ENCODE data around the gene ITGA5.
A peak's percentile ranks its signal among the peaks of the same experiment; 100 is the strongest.

ITGA5 gene

DNA sequence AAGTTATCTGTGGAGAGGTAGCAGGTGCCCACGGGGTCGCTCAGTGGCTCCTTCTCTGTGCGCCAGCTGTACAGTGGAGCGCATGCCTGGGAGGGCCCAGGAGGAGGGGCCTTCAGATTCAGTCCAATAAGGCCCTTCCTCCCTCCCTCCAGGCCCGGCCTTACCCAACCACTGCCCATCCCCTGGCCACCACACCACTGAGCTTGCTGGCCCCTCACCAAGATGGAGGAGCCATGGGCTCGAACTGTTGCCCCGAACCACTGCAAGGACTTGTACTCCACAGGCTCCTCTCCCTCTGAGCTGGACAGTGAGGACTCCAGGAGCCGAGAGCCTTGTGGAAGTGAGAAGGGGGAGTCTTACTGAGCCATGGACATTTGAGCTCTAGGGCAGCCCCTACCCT is 9.8 kb downstream of the ITGA5 start:
- DNase-seq = no peak

GRCh38 chr12:54407183-54407905 is 11.7 kb downstream of the ITGA5 start:
- no peak for DNase-seq

GRCh38 chr12:54405573-54405972 is 13.5 kb downstream of the ITGA5 start:
- no peak for DNase-seq

DNA sequence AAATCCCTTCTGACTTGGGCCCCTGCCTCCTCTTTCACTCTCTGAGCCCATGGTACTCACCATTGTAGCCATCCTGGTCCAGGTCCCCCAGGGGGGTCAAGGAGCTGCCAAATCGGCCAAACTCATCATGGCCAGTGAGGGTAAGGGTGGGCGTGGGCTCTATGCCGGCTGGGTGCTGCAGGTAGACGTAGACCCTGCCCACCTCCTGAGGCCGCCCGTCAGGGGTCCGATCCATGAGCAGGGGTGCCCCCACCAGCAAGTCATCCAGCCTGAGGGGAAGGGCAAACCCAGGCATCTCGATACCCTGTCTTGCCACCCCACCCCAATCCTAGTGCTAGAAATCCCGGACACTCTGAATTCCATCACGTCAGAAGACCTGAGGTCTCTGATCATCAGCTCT is 14.0 kb downstream of the ITGA5 start:
- no peak for DNase-seq

DNA sequence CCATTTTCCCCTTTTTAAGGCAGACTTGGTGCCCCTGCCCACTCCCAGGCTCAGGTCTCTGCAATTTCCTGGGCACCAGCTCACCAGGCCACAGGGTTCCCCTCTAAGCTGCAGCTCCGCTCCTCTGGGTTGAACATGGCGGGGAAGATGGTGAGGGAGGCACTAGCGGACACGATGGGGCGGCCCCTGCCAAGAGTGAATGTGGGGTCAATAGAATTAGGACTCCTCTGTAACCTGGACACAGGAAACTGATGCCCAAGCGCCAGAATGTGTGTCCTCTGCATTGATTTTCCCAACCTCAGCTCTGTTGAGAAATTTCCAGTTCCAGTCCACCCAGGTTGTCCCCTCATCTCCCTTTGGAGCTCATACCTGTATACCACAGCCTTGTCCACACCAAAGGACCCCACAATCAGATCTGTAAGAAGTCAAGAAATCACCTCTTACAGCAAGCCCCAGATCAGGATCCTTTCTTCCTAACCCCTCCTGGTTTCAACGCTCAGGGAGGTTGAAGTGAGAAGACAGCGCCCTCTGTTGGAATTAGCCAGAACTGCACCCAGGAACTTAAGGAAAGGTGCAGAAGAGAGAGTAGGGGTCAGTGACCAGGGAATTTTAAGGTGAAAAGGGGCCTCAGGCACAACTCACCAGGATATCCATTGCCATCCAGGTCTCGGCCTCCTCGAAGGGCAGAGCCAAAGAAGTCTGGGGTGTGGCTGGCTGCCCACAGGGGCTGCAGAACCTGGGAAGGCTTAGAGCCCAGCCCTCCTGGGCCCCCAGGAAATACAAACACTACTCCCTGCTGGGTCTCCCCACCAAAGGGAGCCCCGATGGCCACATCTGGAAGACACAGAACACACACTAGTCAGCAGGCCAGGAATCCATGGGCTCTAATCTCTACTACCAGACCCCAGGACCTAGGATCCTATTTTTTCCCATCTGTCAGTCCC is 14.7 kb downstream of the ITGA5 start:
- DNase-seq = peak; percentile 77

- DNase-seq = no peak
Observed at GRCh38 chr12:54401119-54401518, 17.9 kb downstream of the ITGA5 start.

GRCh38 chr12:54398995-54399793 is 19.9 kb downstream of the ITGA5 start:
- DNase-seq = peak; percentile 82

- no peak for DNase-seq
Observed at GRCh38 chr12:54398218-54398617, 20.8 kb downstream of the ITGA5 start.

GRCh38 chr12:54397157-54397556 is 21.9 kb downstream of the ITGA5 start:
- no peak for DNase-seq

DNA sequence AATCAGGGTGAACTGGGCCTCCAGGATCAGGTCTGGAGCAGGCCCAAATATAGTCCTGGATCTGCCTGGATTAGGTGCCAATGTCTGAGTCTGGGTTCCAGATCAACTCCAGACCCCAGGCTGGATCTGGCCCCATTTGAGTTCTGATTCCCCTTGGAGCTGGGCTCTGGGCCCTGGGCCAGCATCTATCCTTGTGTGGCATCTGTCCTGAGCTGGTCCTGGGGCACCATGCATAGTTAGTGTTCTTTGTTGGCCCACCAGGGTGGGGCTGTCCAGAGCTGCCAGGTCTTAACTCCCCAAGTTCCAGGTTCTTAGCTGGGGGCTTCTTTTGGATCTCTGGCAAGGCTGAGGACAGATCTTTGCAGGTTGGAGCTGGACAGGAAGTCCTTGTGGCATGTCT is 23.5 kb downstream of the ITGA5 start:
- DNase-seq = no peak

DNA sequence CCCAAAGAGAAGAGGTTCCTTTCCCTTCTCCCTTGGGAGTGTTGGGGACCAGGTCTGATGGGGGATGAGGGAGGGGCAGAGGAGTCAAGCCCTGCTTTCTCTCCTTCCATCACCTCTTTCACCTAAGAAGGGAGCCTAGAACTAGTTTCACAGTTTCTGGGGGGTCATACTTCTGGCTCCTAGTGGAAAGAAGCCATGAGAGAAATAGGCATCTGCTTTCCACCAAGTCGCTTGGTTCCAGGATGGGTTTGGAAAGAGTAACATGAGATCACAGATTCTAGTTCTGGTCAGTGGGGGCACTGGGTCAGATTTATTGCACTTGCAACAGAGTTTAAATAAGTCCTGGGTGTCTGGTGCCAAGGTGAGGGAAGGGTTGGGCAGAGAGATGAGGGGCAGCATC is 24.1 kb downstream of the ITGA5 start:
- no peak for DNase-seq

DNA sequence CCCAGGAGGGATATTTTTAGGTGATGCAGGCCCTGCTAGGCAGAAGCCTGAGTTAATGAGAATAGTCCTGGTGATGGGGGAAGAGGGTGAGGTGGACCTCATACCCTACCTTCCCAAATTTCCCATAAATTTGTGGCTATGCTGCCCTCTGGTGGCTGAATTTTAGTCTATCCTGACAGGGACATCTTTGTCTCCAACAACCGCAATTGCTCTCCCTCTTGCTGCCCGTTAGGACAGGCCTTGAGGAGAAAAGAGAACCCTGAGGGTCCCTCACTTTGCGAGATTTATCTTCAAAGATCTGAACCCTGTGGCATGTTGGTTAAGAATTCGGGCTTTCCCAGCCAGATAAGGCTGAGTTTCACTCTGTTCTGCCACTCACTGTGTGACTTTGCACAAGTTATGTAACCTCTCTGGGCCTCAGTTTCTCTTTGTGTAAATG is 24.8 kb downstream of the ITGA5 start:
- peak; percentile 85 for DNase-seq

DNA sequence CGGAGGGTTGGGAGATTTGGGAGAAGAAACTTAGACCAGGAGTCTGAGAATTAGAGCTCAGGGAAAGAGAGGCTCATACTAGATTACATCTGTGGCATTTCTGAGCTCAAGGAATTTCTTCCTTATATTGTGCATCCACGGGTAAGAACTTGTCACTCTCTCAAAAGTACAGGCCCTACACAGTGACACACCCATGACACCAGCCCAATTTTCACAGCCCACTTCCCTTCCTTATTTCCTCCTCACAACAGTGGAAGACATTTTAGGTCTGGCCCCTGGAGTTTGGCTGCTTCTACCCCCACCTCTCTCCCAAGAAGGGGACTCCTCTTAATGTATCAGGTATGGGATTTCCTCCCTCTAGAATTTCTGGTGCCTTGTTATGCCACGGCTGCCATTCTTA is 25.3 kb downstream of the ITGA5 start:
- no peak for DNase-seq

DNA sequence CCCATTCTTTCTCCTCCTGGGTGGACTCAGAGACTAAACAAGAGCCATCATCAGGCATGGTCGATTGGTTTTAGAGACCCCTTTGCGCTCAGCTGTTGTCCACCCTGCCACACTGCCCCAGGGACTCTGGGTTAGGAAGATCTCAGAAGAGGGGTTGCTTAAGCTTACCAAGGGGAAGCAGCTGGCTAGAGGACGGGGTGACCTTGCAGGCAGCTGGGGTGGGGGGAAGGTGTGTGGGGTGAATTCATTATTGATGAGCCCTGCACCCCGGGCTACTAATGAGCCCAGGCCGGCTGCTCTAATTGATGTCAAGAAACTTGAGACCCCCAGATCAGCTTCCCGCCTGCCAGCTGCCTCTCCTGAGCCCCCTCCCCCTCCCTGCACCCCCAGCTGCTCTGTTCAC is 25.9 kb downstream of the ITGA5 start:
- DNase-seq = no peak

- DNase-seq = no peak
Observed at GRCh38 chr12:54392485-54393206, 26.4 kb downstream of the ITGA5 start.

DNA sequence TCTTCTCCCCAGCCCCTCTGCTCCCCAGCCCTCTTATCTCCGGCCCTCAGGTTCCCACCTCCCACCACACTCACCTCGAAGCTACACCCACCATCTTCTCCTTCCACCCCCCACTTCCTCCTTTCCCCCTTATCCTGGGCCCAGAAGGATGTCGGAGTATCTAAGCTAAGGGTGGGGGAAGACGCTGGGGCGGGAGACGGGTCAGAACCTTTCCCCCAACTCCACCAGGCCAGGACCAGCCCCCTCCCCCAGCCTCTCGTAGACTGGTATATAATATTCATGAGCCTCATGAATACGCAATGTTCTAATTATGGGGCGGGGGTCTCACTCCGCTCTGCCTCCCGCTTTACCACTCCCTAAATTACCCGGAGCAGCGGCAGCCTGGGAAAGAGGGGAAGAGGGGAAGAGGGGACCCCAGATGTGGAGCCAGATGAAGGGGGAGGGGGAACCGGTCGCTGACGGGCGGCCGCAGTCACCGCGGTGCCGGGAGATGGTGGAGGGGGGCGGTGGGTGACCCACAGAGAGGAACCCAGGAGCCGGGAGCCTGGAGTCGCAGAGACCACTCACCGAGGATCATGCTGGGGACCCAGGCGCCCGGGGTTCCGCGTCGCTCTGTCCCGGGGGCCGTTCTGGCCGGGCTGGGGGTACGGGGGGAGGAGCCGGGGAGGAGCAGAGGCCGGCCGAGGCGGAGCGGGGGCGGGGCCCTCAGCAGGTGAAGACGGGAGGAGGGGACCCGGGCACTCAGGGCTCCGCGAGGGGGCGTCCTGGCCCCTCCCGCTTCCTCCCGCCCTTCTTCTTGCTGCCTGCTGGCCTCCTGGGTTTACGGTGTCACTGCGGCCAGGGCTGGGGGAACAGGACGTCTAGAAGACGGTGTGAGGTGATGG is 28.2 kb downstream of the ITGA5 start:
- DNase-seq = peak; percentile 78

GRCh38 chr12:54390176-54390667 is 28.8 kb downstream of the ITGA5 start:
- DNase-seq = peak; percentile 42

GRCh38 chr12:54389607-54390175 is 29.4 kb downstream of the ITGA5 start:
- no peak for DNase-seq

DNA sequence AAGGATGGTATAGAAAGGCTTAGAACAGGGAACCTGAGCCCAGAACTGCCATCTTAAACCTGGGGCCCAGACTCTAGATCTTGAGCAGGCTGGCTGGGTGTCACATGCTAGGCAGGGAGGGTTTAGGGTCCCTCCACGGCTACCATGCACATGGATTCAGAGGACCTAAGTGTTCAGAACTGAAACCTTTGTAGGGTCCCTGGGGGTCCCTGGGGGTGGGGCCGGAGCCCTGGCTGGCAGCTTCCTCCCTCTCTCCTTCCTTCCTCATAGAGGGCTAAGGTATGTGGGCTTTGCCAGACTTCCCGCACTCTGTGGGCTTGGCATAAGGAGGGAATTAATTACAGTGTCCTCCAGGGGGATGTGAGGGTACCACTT is 29.9 kb downstream of the ITGA5 start:
- DNase-seq = no peak

- DNase-seq = no peak
Observed at GRCh38 chr12:54388237-54389133, 30.6 kb downstream of the ITGA5 start.

All from DMS53 (cell line).